HG02970 (cell line): ENCODE measurements around the gene DLG1.

ENCODE experiments used
- ATAC-seq: cut with Tn5 transposase; IDR thresholded peaks from one replicate; pipeline ENCODE4 v1.9.1; 2021; ENCODE audit warnings: mild to moderate bottlenecking, moderate library complexity, moderate number of reproducible peaks; ENCODE audit not compliant: unreplicated experiment, low FRiP score

Gene DLG1

GRCh38 chr3:197253238-197253947, 45.0 kb downstream of the DLG1 start:
- ATAC-seq = no peak

DNA sequence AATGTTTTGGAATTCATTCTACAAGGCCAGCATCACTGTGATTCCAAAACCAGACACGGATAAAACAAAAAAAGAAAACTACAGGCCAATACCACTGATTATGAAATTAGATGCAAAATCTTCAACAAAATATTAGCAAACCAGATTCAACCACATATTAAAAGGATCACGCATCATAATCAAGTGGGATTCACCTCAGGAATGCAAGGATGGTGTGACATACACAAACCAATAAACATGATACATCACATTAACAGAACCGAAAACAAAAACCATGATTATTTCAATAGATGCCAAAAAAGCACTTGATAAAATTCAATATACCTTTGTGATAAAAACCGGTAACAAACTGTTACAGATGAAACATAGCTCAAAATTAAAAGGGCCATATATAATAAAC, 48.9 kb downstream of the DLG1 start:
- no peak for ATAC-seq

DNA sequence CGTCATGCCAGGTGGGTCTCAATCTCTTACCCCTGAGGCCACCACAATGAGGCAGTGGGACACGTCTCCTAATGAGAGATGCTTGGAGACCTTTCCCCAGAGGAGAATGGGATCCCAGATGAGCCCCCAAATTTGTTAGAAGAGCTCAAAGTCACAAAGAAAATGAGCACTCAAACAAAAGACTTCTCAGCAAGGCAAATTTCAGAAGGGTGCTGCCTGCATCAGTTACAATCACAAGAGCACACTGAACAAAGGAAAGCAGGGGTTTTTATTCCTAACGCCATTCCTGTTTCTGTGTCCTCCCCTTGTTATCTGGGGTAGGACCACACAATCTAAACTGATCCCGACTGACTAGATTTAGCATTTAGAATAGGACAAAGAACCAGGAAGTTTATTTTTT, 50.1 kb downstream of the DLG1 start:
- ATAC-seq = no peak

DNA sequence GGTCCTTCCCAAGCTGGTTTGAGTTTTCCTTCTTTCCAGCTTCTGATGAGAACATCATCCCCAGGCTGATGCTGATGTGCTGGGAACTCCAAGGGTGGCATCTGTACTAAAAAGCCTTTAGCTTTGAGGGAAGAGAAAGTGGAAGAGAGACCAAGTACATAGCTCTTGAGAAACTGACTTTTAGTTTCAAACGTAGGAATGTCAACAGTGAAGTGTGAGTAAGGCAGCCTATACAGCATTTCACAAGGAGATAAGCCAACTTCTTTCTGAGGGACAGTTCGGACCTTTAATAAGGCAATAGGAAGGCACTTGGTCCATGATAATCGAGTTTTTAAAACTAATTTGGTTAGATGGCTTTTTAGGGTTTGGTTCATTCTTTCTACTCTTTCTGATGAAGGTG, 53.7 kb downstream of the DLG1 start:
- ATAC-seq = no peak

GRCh38 chr3:197242784-197243432, 55.5 kb downstream of the DLG1 start:
- no peak for ATAC-seq

GRCh38 chr3:197241173-197241572, 57.2 kb downstream of the DLG1 start:
- no peak for ATAC-seq

DNA sequence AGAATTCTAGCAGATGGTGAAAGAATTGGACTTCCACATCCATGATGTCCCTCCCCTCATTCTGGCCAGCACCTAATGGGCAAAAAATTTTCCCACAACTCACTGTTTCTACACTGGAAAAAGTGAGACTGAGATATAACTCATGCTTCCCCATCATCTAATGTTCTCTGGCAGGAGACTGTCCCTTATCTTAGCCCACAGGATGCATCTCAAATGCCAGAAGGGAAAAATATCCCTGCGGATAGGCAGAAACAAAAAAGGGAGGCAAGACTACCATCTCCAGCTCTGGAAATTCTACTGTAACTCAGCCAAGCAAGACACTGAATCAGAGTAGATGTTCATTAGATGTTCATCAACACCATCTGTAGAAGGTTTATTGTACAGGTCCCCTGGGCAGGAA, 58.6 kb downstream of the DLG1 start:
- no peak for ATAC-seq

GRCh38 chr3:197238842-197239241, 59.6 kb downstream of the DLG1 start:
- ATAC-seq = no peak

- no peak for ATAC-seq
Measured at GRCh38 chr3:197237897-197238296, 60.5 kb downstream of the DLG1 start.

- no peak for ATAC-seq
Measured at GRCh38 chr3:197236362-197236761, 62.0 kb downstream of the DLG1 start.

DNA sequence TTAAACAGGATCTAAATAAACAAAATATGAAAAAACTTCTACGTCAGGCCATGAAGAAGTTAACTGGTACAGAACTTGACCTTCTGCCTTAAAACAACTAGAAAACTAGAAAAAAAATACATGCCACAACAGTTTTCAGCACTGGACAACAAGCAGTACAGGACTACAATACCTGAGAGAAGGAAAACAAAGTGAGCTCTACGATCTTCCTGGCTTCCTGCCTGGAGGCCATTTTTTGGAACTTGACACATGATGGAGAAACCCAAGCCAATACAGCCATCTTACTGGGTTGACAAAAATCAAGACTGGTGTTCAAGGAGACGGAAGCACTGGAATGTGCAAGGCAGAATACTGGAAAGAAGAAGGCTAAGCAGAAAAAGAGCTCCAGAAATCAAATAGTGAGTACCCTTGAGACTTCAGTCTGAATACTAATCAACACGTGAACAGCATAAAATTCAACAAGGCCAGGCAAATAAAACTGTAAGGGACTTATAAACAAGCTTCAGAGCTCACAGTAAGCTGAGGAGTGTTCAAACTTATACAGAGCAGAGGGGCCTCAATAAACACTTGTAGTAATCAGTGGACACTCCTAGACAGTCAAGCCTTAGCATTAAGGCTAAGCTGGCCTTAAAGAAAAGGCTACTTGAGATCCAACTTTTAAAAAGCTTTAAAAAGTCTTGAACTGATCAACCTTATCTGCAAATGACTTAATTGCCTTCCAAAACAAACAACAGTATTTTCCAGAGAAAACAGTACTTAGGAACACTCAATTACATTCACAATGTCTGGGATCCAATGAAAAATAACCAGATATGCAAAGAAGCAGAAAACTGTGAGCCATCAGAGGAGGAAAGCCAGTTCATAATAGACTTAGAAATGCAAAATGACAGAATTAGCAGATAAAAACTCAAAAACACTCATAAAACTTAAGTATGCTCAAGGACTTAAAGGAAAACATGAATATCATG, 63.2 kb downstream of the DLG1 start:
- ATAC-seq = no peak

DNA sequence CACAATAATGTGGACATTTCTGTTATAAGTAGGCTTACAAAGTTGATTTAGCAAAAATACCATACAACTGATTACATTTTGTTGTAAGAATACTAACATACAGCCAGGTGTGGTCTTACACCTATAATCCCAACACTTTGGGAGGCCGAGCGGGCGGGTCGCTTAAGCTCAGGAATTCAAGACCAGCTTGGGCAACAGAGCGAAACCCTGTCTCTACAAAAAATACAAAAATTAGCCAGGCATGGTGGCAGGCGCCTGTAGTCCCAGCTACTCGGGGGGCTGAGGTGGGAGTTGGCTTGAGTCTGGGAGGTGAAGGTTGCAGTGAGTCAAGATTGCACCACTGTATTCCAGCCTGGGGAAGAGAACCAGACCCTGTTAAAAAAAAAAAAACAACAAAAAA, 67.1 kb downstream of the DLG1 start:
- ATAC-seq = no peak

- ATAC-seq = no peak
Measured at GRCh38 chr3:197229836-197230235, 68.6 kb downstream of the DLG1 start.

DNA sequence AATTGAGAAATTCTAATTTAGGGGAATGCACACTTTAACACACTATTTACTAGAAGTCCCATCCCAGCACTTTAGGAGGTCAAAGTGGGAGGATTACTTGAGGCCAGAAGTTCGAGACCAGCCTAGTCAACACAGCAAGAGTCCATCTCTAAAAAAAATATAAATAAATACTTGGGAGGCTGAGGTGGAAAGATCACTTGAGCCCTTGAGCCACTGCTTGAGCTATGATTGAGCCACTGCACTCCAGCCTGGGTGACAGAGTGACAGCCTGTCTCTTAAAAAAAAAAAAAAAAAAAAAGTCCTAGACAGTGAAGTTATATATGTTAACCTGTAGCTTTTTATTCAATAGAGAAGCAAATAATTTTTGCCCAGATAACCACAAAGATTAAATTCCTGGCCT, 69.2 kb downstream of the DLG1 start:
- no peak for ATAC-seq

GRCh38 chr3:197227780-197228574, 70.4 kb downstream of the DLG1 start:
- no peak for ATAC-seq

GRCh38 chr3:197226179-197226578, 72.2 kb downstream of the DLG1 start:
- no peak for ATAC-seq

DNA sequence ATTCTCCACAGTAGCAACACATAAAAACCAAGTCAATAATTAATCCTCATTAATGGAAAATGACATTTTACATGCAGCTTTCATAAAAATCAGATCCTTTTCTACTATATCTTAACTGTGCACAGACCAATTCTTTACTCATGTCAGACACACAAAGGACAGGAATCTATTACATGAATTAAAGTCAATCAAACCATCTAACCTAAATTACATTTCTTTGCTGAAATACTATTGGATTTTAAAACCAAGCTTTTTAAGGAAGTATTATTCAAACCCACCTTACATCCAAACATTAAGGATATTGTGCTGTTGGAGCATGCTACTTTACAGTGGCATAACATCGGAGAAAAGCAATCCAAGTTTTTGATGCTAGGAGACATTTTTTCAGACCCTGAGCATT, 72.8 kb downstream of the DLG1 start:
- no peak for ATAC-seq

- ATAC-seq = no peak
Measured at GRCh38 chr3:197224034-197224444, 74.4 kb downstream of the DLG1 start.

GRCh38 chr3:197222937-197223370, 75.5 kb downstream of the DLG1 start:
- ATAC-seq = no peak

- ATAC-seq = no peak
Measured at GRCh38 chr3:197219619-197220018, 78.8 kb downstream of the DLG1 start.
